ENCODE measurements around the gene FAM83F.

The FAM83F gene

DNA sequence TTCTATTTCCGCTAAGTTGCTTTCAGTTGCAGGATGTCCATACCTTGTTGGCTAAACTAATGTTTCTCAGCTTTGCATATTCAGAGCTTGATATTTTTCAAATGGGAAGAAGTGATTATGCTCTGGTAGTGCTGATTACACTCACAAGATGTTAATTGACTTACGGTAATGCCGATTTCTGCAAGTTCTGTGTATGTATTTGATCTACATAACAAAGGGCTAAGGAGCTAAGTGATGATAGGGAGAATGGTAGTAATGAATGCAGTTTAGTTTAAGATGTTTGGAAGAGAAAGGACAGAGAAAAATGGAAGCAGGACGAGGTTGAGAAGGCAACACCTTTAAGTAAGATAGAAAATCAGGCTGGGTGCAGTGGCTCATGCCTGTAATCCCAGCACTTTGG lies 61.4 kb downstream of the FAM83F start:
- no peak for DNase-seq (ENCODE audit: low read depth in 1 of 2, low spot score in 1 of 2)

GRCh38 chr22:40056559-40056958 lies 61.8 kb downstream of the FAM83F start:
- DNase-seq (ENCODE audit: low read depth in 1 of 2, low spot score in 1 of 2) = no peak

DNA sequence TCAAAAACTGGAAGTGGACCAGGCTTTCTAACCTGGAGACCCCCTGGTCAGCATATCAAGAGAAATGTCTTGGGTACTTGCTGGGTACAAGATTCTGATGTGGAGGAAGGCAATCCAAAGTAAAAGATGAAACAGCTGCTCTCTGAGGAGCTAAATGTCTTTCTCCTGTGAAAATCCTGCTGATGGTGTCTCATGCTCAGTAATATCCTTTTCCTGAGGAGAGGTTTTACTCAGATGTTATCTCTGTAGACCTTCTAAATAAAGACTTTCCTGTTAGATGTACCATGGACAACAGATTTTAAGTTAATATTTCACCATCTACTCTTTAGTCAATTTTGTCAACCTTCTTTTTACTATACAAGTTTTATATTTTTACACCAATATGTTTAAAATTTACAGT lies 62.9 kb downstream of the FAM83F start:
- no peak for DNase-seq (ENCODE audit: low read depth in 1 of 2, low spot score in 1 of 2)

- no peak for DNase-seq (ENCODE audit: low read depth in 1 of 2, low spot score in 1 of 2)
Measured at GRCh38 chr22:40058265-40058664, 63.5 kb downstream of the FAM83F start.

GRCh38 chr22:40065981-40066380 lies 71.2 kb downstream of the FAM83F start:
- DNase-seq (ENCODE audit: low read depth in 1 of 2, low spot score in 1 of 2) = no peak

DNA sequence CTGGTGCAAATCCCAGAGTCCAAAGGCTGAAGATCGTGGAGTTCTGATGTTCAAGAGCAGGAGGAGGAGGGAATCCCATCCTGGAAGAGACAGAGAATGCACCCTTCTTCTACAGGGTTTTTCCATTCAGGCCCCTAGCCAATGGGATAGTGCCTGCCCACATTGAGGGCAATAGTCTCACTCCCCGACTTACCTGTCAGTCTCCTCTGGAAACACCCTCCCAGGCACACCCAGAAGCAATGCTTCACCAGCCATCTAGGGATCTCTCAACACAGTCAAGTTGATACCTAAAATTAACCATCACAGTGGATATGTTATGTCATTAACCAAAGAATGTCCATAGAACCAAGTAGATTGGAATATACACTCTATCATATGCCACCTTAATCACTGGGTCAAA lies 72.9 kb downstream of the FAM83F start:
- no peak for DNase-seq (ENCODE audit: low read depth in 1 of 2, low spot score in 1 of 2)

- DNase-seq (ENCODE audit: low read depth in 1 of 2, low spot score in 1 of 2) = no peak
Measured at GRCh38 chr22:40070701-40071100, 75.9 kb downstream of the FAM83F start.

DNA sequence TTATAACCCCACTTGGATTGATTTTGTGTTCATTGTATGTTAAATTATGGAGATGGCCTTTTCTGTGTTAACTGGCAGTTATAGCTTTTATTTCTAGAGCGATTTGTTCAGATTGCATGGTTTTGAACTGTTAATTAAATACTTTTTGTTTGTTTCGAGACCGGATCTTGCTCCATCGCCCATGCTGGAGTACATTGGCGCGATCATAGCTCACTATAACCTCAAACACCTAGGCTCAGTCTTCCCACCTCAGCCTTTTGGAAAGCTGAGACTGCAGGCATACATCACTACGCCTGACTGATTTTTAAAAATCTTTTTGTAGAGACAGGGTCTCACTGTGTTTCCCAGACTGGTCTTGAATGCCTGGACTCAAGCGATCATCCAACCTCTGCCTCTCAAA lies 77.0 kb downstream of the FAM83F start:
- DNase-seq (ENCODE audit: low read depth in 1 of 2, low spot score in 1 of 2) = no peak

- DNase-seq (ENCODE audit: low read depth in 1 of 2, low spot score in 1 of 2) = no peak
Measured at GRCh38 chr22:40076702-40077645, 82.2 kb downstream of the FAM83F start.

DNA sequence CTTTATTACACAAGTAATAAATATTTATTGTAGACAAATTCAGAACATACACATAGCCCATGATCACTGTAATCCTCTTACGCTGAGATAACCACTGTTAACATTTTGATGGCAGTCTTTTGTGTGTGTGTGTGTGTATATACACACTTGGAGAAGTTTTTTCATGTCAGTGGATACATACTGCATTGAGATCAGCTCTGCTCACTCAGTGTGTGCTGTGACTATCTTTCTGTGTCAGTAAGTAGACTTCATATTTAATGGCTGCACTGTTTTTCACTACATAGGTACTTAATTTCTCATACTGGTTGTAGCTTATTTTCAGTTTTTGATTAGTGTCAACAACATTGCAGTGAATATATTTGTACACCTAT lies 82.9 kb downstream of the FAM83F start:
- no peak for DNase-seq (ENCODE audit: low read depth in 1 of 2, low spot score in 1 of 2)

- DNase-seq (ENCODE audit: low read depth in 1 of 2, low spot score in 1 of 2) = no peak
Measured at GRCh38 chr22:40081662-40082061, 86.9 kb downstream of the FAM83F start.

- DNase-seq (ENCODE audit: low read depth in 1 of 2, low spot score in 1 of 2) = no peak
Measured at GRCh38 chr22:40082184-40082583, 87.4 kb downstream of the FAM83F start.

DNA sequence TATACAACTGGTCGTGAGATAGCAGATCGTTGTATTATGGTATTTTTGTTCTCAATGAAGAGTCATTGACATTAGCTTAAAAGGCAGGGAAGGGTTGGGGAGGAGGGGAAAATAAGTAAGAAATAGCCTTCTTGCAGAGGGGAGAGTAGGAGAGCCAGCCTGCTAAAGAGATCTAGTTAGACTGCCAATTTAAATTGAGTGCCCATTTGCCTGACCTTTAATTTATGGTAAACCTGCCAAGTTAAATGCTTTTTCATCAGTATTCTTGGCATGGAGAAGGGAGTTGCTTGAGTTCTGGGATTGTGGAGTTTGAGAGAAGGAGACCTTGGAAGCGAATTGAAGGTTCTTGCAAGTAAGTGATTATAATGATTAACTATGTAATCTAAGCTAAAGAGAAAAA lies 89.0 kb downstream of the FAM83F start:
- DNase-seq (ENCODE audit: low read depth in 1 of 2, low spot score in 1 of 2) = no peak

GRCh38 chr22:40084246-40084645 lies 89.5 kb downstream of the FAM83F start:
- no peak for DNase-seq (ENCODE audit: low read depth in 1 of 2, low spot score in 1 of 2)

DNA sequence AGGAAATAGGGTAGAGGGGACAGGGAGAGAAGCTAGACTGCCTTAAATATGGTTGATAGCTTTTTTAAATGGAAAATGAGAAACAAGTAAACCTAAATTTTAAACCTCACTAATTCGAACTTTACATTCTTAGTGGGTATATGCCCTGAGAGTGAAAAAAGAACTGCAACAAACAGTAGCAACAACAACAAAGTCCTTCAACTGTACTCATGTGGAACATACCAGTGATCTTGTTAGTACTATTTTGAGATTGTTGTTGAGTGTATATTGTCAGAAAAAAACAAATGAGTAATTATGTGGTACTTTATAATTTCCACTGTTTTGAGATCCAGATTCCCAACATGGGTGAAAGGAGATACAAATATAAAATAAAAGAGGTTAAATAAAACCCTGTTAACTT lies 94.1 kb downstream of the FAM83F start:
- DNase-seq (ENCODE audit: low read depth in 1 of 2, low spot score in 1 of 2) = no peak

Measured in activated T-helper 1 cell treated with anti-CD3 and anti-CD28 coated beads, Interleukin-2, amount 50 U/mL, for 16 hours (primary cell).